ENCODE measurements around the gene RFFL. TPM values are rescaled to one million over a fixed set of nuclear protein-coding genes. Genes with fewer than 3 reads are reported as not detected.

The RFFL gene
- polyA plus RNA-seq, 1 donor from 2014 or later = 6.6 TPM

- H3K36me3 ChIP-seq (ENCODE audit: insufficient read depth, low read length) = no peaks in the 10 kb centered on the region
- H3K9me2 ChIP-seq (ENCODE audit: insufficient read depth, low read length) = no peaks in the 10 kb centered on the region
- H3K79me2 ChIP-seq (replicated peaks; ENCODE audit: insufficient read depth, low read length) = no peaks in the 10 kb centered on the region
- no peak overlapping the region for H3K4me2 ChIP-seq (ENCODE audit: low read length)
- H2AFZ ChIP-seq (ENCODE audit: low read depth, low read length) = no peak overlapping the region
- no peaks in the 10 kb centered on the region for H3K9me3 ChIP-seq (ENCODE audit: low read length)
- no peaks in the 10 kb centered on the region for H3F3A ChIP-seq (ENCODE audit: insufficient read depth, low read length, poor library complexity, severe bottlenecking)
- no peaks in the 10 kb centered on the region for H3K27me3 ChIP-seq (ENCODE audit: insufficient read depth, low read depth, low read length)
- H4K20me1 ChIP-seq (ENCODE audit: insufficient read depth) = no peaks in the 10 kb centered on the region
- TF ChIP-seq POLR2AphosphoS5 (IDR thresholded peaks at IDR 0.05) (no peak), EP300 (conservative IDR thresholded peaks at IDR 0.05; ENCODE audit: poor library complexity, severe bottlenecking) (no peak), TAF1 (IDR thresholded peaks at IDR 0.05; ENCODE audit: low read depth) (no peak), SMC3 (conservative IDR thresholded peaks at IDR 0.05; ENCODE audit: poor library complexity) (no peak), MXI1 (conservative IDR thresholded peaks at IDR 0.05; ENCODE audit: poor library complexity, severe bottlenecking) (no peak), EZH2 (IDR thresholded peaks at IDR 0.05; ENCODE audit: borderline replicate concordance, insufficient read depth, low read length, poor library complexity, severe bottlenecking) (no peak), CTCF (IDR thresholded peaks at IDR 0.05; ENCODE audit: poor library complexity, severe bottlenecking) (no peak), REST (IDR thresholded peaks at IDR 0.05; ENCODE audit: borderline replicate concordance) (no peak), RAD21 (conservative IDR thresholded peaks at IDR 0.05) (no peak)
- H3K4me3 ChIP-seq (ENCODE audit: low read length) = no peak overlapping the region
- no peak overlapping the region for H3K9ac ChIP-seq (ENCODE audit: low read length)
- no peak overlapping the region for H3K27ac ChIP-seq (ENCODE audit: low read length)
Observed at GRCh38 chr17:35064516-35065215, 1.2 kb upstream of the RFFL start.

GRCh38 chr17:35062308-35062707 is 1.2 kb downstream of the RFFL start:
- Histone ChIP-seq H2AFZ (ENCODE audit: low read depth, low read length) (no peak overlapping the region), H4K20me1 (ENCODE audit: insufficient read depth) (no peaks in the 10 kb centered on the region), H3K27ac (ENCODE audit: low read length) (no peak overlapping the region), H3K9me3 (ENCODE audit: low read length) (no peaks in the 10 kb centered on the region), H3K9me2 (ENCODE audit: insufficient read depth, low read length) (no peaks in the 10 kb centered on the region), H3K36me3 (ENCODE audit: insufficient read depth, low read length) (no peaks in the 10 kb centered on the region), H3F3A (ENCODE audit: insufficient read depth, low read length, poor library complexity, severe bottlenecking) (no peaks in the 10 kb centered on the region), H3K27me3 (ENCODE audit: insufficient read depth, low read depth, low read length) (no peaks in the 10 kb centered on the region), H3K4me3 (ENCODE audit: low read length) (no peak overlapping the region), H3K79me2 (replicated peaks; ENCODE audit: insufficient read depth, low read length) (no peaks in the 10 kb centered on the region), H3K4me2 (ENCODE audit: low read length) (no peak overlapping the region), H3K9ac (ENCODE audit: low read length) (no peak overlapping the region)
- TF ChIP-seq RAD21 (conservative IDR thresholded peaks at IDR 0.05) (no peak), EP300 (conservative IDR thresholded peaks at IDR 0.05; ENCODE audit: poor library complexity, severe bottlenecking) (no peak), EZH2 (IDR thresholded peaks at IDR 0.05; ENCODE audit: borderline replicate concordance, insufficient read depth, low read length, poor library complexity, severe bottlenecking) (no peak), MXI1 (conservative IDR thresholded peaks at IDR 0.05; ENCODE audit: poor library complexity, severe bottlenecking) (no peak), CTCF (IDR thresholded peaks at IDR 0.05; ENCODE audit: poor library complexity, severe bottlenecking) (no peak), REST (IDR thresholded peaks at IDR 0.05; ENCODE audit: borderline replicate concordance) (no peak), TAF1 (IDR thresholded peaks at IDR 0.05; ENCODE audit: low read depth) (no peak), POLR2AphosphoS5 (IDR thresholded peaks at IDR 0.05) (no peak), SMC3 (conservative IDR thresholded peaks at IDR 0.05; ENCODE audit: poor library complexity) (no peak)

Data from neural cell (in vitro differentiated cells).